HG02852 (cell line): ENCODE data around the gene SPAG6.

ENCODE experiments used
- ATAC-seq: cut with Tn5 transposase; IDR thresholded peaks from one replicate; pipeline ENCODE4 v1.9.1; 2021; ENCODE audit warnings: mild to moderate bottlenecking, moderate library complexity; ENCODE audit not compliant: unreplicated experiment

The SPAG6 gene

GRCh38 chr10:22321924-22322640 lies 23.2 kb upstream of the SPAG6 start:
- no peak for ATAC-seq

- ATAC-seq, result no peak
These were observed 22.6 kb upstream of the SPAG6 start for GRCh38 chr10:22322641-22323160.

GRCh38 chr10:22323538-22324305 lies 21.6 kb upstream of the SPAG6 start:
- no peak for ATAC-seq

- no peak for ATAC-seq
These were observed 20.9 kb upstream of the SPAG6 start for GRCh38 chr10:22324413-22324812.

- no peak for ATAC-seq
These were observed 20.4 kb upstream of the SPAG6 start for GRCh38 chr10:22324893-22325271.

GRCh38 chr10:22325272-22326144 lies 19.8 kb upstream of the SPAG6 start:
- peak; percentile 43 for ATAC-seq

- ATAC-seq, result no peak
These were observed 19.1 kb upstream of the SPAG6 start for GRCh38 chr10:22326145-22326702.

- no peak for ATAC-seq
These were observed 16.1 kb upstream of the SPAG6 start for GRCh38 chr10:22329150-22329549.

GRCh38 chr10:22332116-22332692 lies 13.1 kb upstream of the SPAG6 start:
- ATAC-seq, result no peak

- ATAC-seq, result no peak
These were observed 11.9 kb upstream of the SPAG6 start for GRCh38 chr10:22333167-22333974.

GRCh38 chr10:22333975-22334282 lies 11.4 kb upstream of the SPAG6 start:
- no peak for ATAC-seq

GRCh38 chr10:22334414-22335172 lies 10.7 kb upstream of the SPAG6 start:
- ATAC-seq, result no peak

GRCh38 chr10:22335173-22335933 lies 9.9 kb upstream of the SPAG6 start:
- ATAC-seq, result peak; percentile 55

GRCh38 chr10:22338185-22338900 lies 7.0 kb upstream of the SPAG6 start:
- ATAC-seq, result no peak

GRCh38 chr10:22338931-22339330 lies 6.4 kb upstream of the SPAG6 start:
- ATAC-seq, result no peak

- ATAC-seq, result no peak
These were observed 5.5 kb upstream of the SPAG6 start for GRCh38 chr10:22339761-22340328.
